Cardiac fibroblast (primary cell): ENCODE results near the gene GLT8D2.

Source experiments
- DNase-seq, 2 donors: peaks; one replicate each; pipeline versions ENCODE4 v3.0.0 to v3.0.0-alpha.2; 2010; ENCODE audit warnings: low read depth in 2 of 2
- H3K4me3 ChIP-seq, 2 donors: replicated peaks in 1 of 2; 1 replicate in 1 of 2; 2 replicates in 1 of 2; pipeline ENCODE4 v1.5.1; 2011; ENCODE audit warnings: low read depth in 2 of 2, low read length in 2 of 2, mild to moderate bottlenecking in 2 of 2, moderate library complexity in 1 of 2
- TF ChIP-seq, protein P1 (sequence below): IDR thresholded peaks from one replicate; pipeline ENCODE4 v1.5.1; 2011; ENCODE audit warnings: low read depth, mild to moderate bottlenecking, low read length, inconsistent platforms

GLT8D2 gene

DNA sequence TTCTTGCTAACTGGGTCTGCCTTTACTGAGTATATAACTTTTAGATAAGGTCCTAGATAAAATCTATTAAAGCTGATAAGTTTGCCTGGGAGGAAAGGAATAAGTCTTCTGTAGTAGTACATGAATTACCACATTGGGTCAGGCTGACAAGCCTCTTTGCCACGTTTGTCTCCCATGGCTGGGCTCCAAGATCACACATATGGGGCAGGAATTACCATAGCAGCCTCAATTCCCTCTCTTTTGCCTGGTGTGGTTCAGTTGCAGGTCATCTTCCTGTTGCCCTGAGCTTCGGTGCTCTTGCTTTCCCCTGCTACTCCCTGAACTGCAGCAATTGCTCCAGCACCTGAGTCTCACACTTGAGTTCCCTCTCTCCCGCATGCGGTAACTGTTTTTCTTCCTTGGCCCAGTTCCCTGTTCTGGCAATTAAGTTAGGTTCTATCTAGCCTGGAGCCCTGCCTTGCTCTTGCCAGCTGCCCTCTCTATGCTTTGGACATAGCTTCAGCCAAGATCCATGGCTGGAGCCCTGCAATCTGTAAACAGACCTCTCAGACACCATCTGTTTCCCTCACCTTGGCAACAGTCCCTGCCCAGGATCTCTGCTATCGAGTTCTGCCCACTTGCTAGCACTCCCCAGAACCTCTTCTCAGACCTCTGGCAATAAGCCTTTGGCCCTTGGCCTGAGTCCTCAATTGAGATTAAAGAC, 5.8 kb upstream of the GLT8D2 start:
- H3K4me3 ChIP-seq: no peak overlapping the region
- TF ChIP-seq, protein P1, sequence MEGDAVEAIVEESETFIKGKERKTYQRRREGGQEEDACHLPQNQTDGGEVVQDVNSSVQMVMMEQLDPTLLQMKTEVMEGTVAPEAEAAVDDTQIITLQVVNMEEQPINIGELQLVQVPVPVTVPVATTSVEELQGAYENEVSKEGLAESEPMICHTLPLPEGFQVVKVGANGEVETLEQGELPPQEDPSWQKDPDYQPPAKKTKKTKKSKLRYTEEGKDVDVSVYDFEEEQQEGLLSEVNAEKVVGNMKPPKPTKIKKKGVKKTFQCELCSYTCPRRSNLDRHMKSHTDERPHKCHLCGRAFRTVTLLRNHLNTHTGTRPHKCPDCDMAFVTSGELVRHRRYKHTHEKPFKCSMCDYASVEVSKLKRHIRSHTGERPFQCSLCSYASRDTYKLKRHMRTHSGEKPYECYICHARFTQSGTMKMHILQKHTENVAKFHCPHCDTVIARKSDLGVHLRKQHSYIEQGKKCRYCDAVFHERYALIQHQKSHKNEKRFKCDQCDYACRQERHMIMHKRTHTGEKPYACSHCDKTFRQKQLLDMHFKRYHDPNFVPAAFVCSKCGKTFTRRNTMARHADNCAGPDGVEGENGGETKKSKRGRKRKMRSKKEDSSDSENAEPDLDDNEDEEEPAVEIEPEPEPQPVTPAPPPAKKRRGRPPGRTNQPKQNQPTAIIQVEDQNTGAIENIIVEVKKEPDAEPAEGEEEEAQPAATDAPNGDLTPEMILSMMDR: no peak
- peak in 1 of 2 donors; percentile 90 for DNase-seq

DNA sequence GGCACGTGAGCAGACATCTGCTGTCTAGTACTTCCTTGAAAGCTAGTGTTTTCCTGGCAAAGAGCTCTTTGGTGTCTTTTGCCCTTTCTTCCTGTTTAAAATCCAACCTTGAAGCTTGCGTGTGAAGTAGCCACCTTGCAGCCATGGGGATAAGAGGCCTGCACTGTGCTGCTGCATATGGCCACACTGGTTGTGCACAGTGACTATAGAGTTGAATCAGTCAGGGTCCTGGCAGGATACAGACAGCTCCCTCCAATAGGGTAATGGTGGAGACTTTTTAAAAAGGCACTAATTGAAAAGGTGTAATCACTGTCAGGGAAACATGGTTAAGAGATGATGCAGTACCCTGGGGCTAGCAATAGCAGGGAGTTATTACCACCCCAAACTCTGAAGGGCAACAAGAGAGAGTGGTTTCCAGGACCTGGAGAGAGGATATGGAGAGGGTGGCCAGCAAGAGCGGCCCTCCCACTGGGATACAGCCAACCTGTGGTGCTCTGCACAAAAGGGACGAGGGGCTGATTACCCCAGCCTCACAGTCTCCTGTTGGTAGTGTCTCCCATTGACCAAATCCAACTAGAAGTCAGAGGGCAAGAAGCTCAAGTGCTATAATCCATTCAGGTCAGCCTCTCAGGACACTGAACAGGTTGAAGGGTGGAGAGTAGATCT, 4.8 kb upstream of the GLT8D2 start:
- H3K4me3 ChIP-seq: no peak overlapping the region
- TF ChIP-seq, protein P1: no peak
- DNase-seq: no peak

DNA sequence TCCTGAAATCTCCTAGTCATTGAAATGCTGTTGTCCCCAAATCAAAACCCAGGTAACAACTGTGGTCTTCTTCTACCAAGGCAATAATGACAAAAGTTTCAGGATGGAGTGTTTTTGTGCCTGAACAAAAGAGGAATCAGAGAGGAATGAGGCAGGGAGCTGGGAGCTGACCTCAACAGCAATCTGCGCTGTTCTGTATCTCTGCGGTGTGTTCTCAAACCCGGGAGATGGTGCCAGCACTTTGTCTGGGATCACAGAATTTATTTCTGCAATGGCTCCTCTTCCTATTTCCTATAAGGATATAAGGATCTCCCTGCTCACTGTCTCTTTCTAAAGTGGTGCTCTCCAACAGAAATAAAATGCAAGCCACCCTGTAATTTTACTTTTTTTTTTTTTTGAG, 449 bp upstream of the GLT8D2 start:
- DNase-seq: no peak
- peak overlapping the region; percentile 57 to 66 for H3K4me3 ChIP-seq
- TF ChIP-seq, protein P1: no peak

DNA sequence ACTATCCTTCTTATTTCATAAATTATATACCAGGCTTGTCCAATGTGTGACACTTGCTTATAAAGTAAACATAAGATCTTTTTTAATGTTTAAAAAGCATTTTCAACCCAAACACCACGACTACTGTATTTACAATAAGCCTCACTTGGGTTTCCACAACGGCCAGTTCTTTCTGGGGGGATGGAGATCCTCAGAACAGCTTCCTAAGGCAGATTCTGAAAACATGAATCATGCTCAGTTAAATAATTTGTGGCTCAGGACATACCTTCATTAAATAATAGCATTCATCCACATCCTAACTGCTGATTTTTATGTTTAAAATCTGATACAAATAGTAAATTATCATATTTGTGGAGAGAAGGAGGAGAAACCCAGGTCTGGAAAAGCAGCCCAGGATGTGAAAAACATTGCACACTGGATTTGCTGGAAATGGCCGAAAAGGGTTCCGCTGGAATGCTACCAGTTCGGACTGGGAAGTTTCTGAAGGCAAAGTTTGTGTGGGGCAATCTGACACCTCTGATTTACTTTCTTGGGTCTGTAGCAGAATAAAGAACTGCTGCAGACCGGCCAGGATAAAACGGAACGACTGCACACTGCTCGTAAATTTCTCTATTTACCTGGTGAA, 597 bp downstream of the GLT8D2 start:
- DNase-seq: peak; percentile 51 to 64
- TF ChIP-seq, protein P1: no peak
- H3K4me3 ChIP-seq: peak overlapping the region; percentile 57 to 66

DNA sequence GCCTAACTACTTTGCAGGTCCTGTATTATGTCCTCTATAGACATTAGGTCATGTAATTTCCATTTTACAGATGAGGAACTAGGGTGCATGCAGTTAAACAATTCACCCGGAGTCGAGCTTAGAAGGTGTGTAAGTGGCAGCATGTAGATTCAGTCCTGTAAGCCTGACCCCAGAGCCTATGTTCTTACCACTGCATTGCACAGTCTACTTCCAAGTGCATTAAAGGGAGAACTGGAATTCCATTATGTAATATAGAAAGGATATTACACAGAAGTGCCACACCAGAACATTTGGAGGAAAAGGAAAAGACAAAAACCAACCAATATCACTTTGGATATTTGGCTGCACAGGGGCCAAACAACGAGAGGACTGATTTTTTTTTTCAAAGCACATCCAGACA, 1.2 kb downstream of the GLT8D2 start:
- DNase-seq: peak in 1 of 2 donors; percentile 24
- TF ChIP-seq, protein P1: no peak
- peak overlapping the region; percentile 57 to 66 for H3K4me3 ChIP-seq

DNA sequence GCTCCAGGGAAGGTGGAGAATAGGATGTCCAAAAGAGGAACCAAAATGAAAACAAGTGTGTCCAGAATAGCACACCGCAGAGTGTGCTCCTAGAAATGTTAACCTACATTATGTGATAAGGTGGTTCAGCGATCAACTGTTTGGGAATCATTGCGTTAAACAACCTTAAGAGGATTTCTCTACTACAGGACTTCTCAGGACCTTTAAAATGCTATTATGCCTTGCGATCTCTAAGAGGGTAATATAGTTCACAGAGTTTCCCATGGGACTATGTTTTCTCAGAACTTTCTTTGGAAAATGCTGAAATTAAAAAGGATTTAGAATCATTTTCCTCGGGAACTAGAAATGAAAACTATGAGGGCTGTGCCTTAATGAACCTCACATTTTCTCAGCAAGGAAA, 1.8 kb downstream of the GLT8D2 start:
- no peak for DNase-seq
- TF ChIP-seq, protein P1: no peak
- H3K4me3 ChIP-seq: peak overlapping the region in 1 of 2 donors; percentile 66
